ENCODE measurements around the gene GTSE1. TPM values are rescaled to one million over a fixed set of nuclear protein-coding genes. Genes with fewer than 3 reads are reported as not detected.

The GTSE1 gene
- polyA plus RNA-seq, 1 of the 3 experiments (the other 2 are of a cell fraction), result 12.2 TPM

- Histone ChIP-seq H3K4me3 (ENCODE audit: low read depth in 2 of 2, low read length in 1 of 2) (no peak overlapping the region), H3K4me1 (ENCODE audit: control insufficient read depth in 1 of 2, insufficient read depth in 2 of 2, low read depth in 1 of 2, low read length in 1 of 2) (no peaks in the 10 kb centered on the region), H3K4me2 (no peak overlapping the region), H3K79me2 (ENCODE audit: insufficient read depth) (peaks cover 21% of the 10 kb centered on the region), H3K9me2 (no peaks in the 10 kb centered on the region), H3K9ac (no peak overlapping the region), H2AFZ (ENCODE audit: low read depth) (no peak overlapping the region), H4K20me1 (ENCODE audit: insufficient read depth) (0 out of 2 replicates have a peak, but pooled peaks cover 5% of the 10 kb centered on the region), H3F3A (replicated peaks; ENCODE audit: insufficient read depth) (no peaks in the 10 kb centered on the region), H3K27me3 (ENCODE audit: insufficient read depth) (no peaks in the 10 kb centered on the region), H3K27ac (ENCODE audit: low read depth in 2 of 2, low read length in 1 of 2) (no peak overlapping the region), H3K9me3 (no peaks in the 10 kb centered on the region), H3K36me3 (replicated peaks in 1 of 2; ENCODE audit: control insufficient read depth in 1 of 2, insufficient read depth in 2 of 2, low read length in 1 of 2) (peaks cover 39 to 83% of the 10 kb centered on the region in 2 experiments)
- ChIA-PET CTCF (interaction anchor here (1.3 kb wide), 1 partner anchor 230 kb away, joined by 3 read pairs; no protein-coding TSS in a partner anchor), POLR2A (no interaction called here)
- 93% methylated on average over 17 of the region's 19 CpGs for WGBS (ENCODE audit: low lambda C conversion rate)
- TF ChIP-seq FOXM1 (IDR thresholded peaks at IDR 0.05; ENCODE audit: low read depth), result no peak
- TF ChIP-seq RCOR1 (IDR thresholded peaks at IDR 0.05; ENCODE audit: low read length), result no peak
- no peak for TF ChIP-seq RFX5 (IDR thresholded peaks at IDR 0.05; ENCODE audit: low read length)
- TF ChIP-seq, protein P1, sequence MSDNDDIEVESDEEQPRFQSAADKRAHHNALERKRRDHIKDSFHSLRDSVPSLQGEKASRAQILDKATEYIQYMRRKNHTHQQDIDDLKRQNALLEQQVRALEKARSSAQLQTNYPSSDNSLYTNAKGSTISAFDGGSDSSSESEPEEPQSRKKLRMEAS (IDR thresholded peaks at IDR 0.05; ENCODE audit: low read depth), result no peak
- TF ChIP-seq FOSL2 (IDR thresholded peaks at IDR 0.05; ENCODE audit: borderline replicate concordance, low read depth), result no peak
- no peak for TF ChIP-seq EZH2phosphoT487 (IDR thresholded peaks at IDR 0.05; ENCODE audit: borderline replicate concordance, low read depth)
- TF ChIP-seq, protein P2, sequence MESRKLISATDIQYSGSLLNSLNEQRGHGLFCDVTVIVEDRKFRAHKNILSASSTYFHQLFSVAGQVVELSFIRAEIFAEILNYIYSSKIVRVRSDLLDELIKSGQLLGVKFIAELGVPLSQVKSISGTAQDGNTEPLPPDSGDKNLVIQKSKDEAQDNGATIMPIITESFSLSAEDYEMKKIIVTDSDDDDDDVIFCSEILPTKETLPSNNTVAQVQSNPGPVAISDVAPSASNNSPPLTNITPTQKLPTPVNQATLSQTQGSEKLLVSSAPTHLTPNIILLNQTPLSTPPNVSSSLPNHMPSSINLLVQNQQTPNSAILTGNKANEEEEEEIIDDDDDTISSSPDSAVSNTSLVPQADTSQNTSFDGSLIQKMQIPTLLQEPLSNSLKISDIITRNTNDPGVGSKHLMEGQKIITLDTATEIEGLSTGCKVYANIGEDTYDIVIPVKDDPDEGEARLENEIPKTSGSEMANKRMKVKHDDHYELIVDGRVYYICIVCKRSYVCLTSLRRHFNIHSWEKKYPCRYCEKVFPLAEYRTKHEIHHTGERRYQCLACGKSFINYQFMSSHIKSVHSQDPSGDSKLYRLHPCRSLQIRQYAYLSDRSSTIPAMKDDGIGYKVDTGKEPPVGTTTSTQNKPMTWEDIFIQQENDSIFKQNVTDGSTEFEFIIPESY (IDR thresholded peaks at IDR 0.05; ENCODE audit: borderline replicate concordance, low read depth), result no peak
- TF ChIP-seq MXI1 (IDR thresholded peaks at IDR 0.05; ENCODE audit: low read depth, low read length), result no peak
- TF ChIP-seq RXRA (IDR thresholded peaks at IDR 0.05; ENCODE audit: borderline replicate concordance, low read depth), result no peak
- TF ChIP-seq, protein P3, sequence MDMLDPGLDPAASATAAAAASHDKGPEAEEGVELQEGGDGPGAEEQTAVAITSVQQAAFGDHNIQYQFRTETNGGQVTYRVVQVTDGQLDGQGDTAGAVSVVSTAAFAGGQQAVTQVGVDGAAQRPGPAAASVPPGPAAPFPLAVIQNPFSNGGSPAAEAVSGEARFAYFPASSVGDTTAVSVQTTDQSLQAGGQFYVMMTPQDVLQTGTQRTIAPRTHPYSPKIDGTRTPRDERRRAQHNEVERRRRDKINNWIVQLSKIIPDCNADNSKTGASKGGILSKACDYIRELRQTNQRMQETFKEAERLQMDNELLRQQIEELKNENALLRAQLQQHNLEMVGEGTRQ (IDR thresholded peaks at IDR 0.05; ENCODE audit: borderline replicate concordance, low read depth, low read length), result no peak
- no peak for DNase-seq
These were observed 50.2 kb downstream of the GTSE1 start for GRCh38 chr22:46346680-46347405.

DNA sequence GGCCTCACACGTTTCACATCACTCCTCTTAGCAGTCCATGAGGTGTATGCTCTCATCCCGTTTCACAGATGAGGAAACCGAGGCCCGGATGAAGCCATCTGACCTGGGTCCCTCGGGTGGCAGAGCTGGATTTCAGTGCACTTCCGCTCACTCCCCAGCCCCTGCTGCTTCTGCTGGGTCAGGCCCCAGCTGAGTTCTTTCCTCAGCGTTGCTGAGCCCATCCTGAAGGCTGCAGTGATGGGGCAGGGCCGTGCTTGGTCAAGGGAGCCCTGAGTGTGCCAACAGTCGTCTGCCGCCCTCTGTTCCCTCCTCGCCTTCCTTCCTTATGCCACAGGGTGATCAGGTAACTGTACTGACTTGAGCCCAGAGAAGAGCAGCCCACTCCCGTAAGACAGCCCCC is 51.0 kb downstream of the GTSE1 start:
- no peak overlapping the region for H3K9ac ChIP-seq
- H3K9me2 ChIP-seq, result no peaks in the 10 kb centered on the region
- no peaks in the 10 kb centered on the region for H3F3A ChIP-seq (replicated peaks; ENCODE audit: insufficient read depth)
- CTCF ChIA-PET, result no interaction called here
- peaks cover 35 to 84% of the 10 kb centered on the region in 2 experiments for H3K36me3 ChIP-seq (replicated peaks in 1 of 2; ENCODE audit: control insufficient read depth in 1 of 2, insufficient read depth in 2 of 2, low read length in 1 of 2)
- H3K79me2 ChIP-seq (ENCODE audit: insufficient read depth), result peaks cover 16% of the 10 kb centered on the region; the same call in 1 of the 2 replicates
- no peak overlapping the region for H3K4me3 ChIP-seq (ENCODE audit: low read depth in 2 of 2, low read length in 1 of 2)
- POLR2A ChIA-PET, result interaction anchor here (0.6 kb wide), 1 partner anchor 29 kb away, joined by 3 read pairs; no protein-coding TSS in a partner anchor
- WGBS (ENCODE audit: low lambda C conversion rate), result 99% methylated on average over 9 of the region's 12 CpGs
- no peaks in the 10 kb centered on the region for H3K27me3 ChIP-seq (ENCODE audit: insufficient read depth)
- H3K4me1 ChIP-seq (ENCODE audit: control insufficient read depth in 1 of 2, insufficient read depth in 2 of 2, low read depth in 1 of 2, low read length in 1 of 2), result no peaks in the 10 kb centered on the region
- TF ChIP-seq REST (IDR thresholded peaks at IDR 0.05; ENCODE audit: low read depth, low read length), result no peak
- TF ChIP-seq, protein P2 (IDR thresholded peaks at IDR 0.05; ENCODE audit: borderline replicate concordance, low read depth), result no peak
- no peak for TF ChIP-seq SIN3A (IDR thresholded peaks at IDR 0.05; ENCODE audit: borderline replicate concordance, low read depth, low read length)
- no peak for TF ChIP-seq GATA2 (CRISPR knock-in tag; IDR thresholded peaks at IDR 0.05)
- no peak for TF ChIP-seq JUND (IDR thresholded peaks at IDR 0.05)
- no peak for TF ChIP-seq EZH2phosphoT487 (IDR thresholded peaks at IDR 0.05; ENCODE audit: borderline replicate concordance, low read depth)
- TF ChIP-seq, protein P1 (IDR thresholded peaks at IDR 0.05; ENCODE audit: low read depth), result no peak
- TF ChIP-seq MXI1 (IDR thresholded peaks at IDR 0.05; ENCODE audit: low read depth, low read length), result no peak
- H2AFZ ChIP-seq (ENCODE audit: low read depth), result no peak overlapping the region
- H4K20me1 ChIP-seq (ENCODE audit: insufficient read depth), result peaks cover under 1% of the 10 kb centered on the region; the same call in 1 of the 2 replicates
- no peak for DNase-seq
- H3K27ac ChIP-seq (ENCODE audit: low read depth in 2 of 2, low read length in 1 of 2), result no peak overlapping the region
- H3K9me3 ChIP-seq, result no peaks in the 10 kb centered on the region
- H3K4me2 ChIP-seq, result no peak overlapping the region
